Breast epithelium (tissue), 3 donors: ENCODE data around the gene DGKI.

Source experiments
- POLR2A ChIP-seq: fragments of 450-650 bp; IDR thresholded peaks from one replicate; pipeline ENCODE4 v1.6.1; 2016; ENCODE audit warnings: antibody characterized with exemption, mild to moderate bottlenecking, moderate library complexity
- POLR2AphosphoS5 ChIP-seq, 3 donors: sonication (generic); formaldehyde crosslinking; IDR thresholded peaks; one replicate each; pipeline ENCODE4 v1.6.1; 2017; ENCODE audit warnings: antibody characterized with exemption in 3 of 3
- TF ChIP-seq, protein P1 (sequence below), 3 donors: fragments of 450-650 bp; IDR thresholded peaks; one replicate each; pipeline ENCODE4 v1.5.1; 2016 to 2017; ENCODE audit warnings: antibody characterized with exemption in 3 of 3, mild to moderate bottlenecking in 3 of 3, moderate library complexity in 3 of 3

DNA sequence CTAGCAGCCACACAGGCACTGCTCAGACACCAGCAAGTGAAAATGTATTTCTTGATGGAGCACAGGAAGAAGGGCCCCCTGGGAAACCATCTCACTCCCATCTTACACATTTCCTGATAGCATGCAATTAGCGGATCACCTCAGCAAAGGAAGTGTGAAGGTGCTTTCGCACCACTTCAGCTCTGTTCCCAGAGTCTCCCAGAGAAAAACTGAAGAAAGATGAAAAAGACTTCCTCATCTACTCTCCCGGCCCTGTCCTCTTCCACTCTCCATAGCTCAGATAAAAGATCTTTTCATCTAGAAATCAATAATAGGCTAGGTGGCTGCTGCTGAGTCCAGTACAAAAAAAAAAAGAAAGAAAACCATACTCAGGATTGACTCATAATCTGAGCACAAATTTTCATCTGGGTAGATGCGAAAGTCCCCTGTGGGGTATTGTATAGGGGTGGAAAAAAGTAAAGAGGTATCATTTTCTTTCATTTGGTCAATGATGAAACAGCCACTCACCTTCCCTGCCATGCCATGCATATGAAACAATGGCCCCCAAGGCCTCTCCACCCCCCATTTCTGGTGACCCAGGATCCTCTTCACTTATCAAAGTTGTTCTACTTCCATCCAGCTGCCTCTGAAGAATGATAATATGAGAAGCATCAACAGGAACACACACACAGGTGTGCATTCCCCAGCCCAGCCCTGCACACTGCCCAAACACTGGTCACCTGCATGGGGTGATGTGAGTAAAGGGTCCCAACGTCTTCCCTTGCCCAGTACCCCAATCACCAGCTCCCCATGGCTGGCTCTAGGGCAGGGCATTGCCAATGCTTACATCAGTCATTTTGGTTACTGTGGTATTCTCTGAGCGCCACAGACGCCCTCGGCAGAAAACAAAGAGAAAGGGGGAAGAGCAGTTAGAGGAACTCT is 48.8 kb upstream of the DGKI start:
- TF ChIP-seq POLR2A = no peak
- TF ChIP-seq, protein P1, sequence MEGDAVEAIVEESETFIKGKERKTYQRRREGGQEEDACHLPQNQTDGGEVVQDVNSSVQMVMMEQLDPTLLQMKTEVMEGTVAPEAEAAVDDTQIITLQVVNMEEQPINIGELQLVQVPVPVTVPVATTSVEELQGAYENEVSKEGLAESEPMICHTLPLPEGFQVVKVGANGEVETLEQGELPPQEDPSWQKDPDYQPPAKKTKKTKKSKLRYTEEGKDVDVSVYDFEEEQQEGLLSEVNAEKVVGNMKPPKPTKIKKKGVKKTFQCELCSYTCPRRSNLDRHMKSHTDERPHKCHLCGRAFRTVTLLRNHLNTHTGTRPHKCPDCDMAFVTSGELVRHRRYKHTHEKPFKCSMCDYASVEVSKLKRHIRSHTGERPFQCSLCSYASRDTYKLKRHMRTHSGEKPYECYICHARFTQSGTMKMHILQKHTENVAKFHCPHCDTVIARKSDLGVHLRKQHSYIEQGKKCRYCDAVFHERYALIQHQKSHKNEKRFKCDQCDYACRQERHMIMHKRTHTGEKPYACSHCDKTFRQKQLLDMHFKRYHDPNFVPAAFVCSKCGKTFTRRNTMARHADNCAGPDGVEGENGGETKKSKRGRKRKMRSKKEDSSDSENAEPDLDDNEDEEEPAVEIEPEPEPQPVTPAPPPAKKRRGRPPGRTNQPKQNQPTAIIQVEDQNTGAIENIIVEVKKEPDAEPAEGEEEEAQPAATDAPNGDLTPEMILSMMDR (IDR thresholded peaks at IDR 0.05) = no peak
- TF ChIP-seq POLR2AphosphoS5 (IDR thresholded peaks at IDR 0.05) = no peak
